PC-3 (cell line): ENCODE data around the gene CACNA1A. TPM values are rescaled to one million over a fixed set of nuclear protein-coding genes. Genes with fewer than 3 reads are reported as not detected.

Experiments used
- ATAC-seq: fragments of 200-7000 bp; cut with Tn5 transposase; 2 replicates; pipeline ENCODE4 v1.9.1; 2020; ENCODE audit warnings: mild to moderate bottlenecking, moderate library complexity
- BruUV-seq: library from RNA; stranded (reverse); fragments of 400-500 nt; replicated peaks from 2 replicates; lab custom pipeline; 2021; lab: Mats Ljungman, UMichigan
- CTCF ChIA-PET: fragments of 300-600 bp; sonication (Branson Sonifier 250); formaldehyde crosslinking; loops from one replicate; lab custom pipeline; 2022; ENCODE audit warnings: antibody characterized with exemption; lab: Charles Lee
- POLR2A ChIA-PET: fragments of 300-600 bp; sonication (Branson Sonifier 250); formaldehyde crosslinking; loops from one replicate; lab custom pipeline; 2022; ENCODE audit warnings: antibody characterized with exemption; ENCODE audit not compliant: unreplicated experiment; lab: Charles Lee
- DNase-seq: peaks from one replicate; pipeline ENCODE4 v3.0.0-alpha.2; 2015
- H2AFZ ChIP-seq: fragments of 300-600 bp; sonication (generic); 2 replicates; pipeline ENCODE4 v1.6.0; 2016; ENCODE audit warnings: antibody characterized with exemption, low read length
- H3F3A ChIP-seq: fragments of 300-600 bp; sonication (generic); one replicate; pipeline ENCODE4 v1.6.0; 2017; ENCODE audit warnings: antibody characterized with exemption, low read length, control low read depth, mild to moderate bottlenecking; ENCODE audit not compliant: unreplicated experiment
- H3K27ac ChIP-seq: fragments of 300-600 bp; sonication (generic); 2 replicates; pipeline ENCODE4 v1.5.1; 2016; ENCODE audit warnings: mild to moderate bottlenecking, low read length
- H3K27me3 ChIP-seq: fragments of 300-600 bp; sonication (generic); 2 replicates; pipeline ENCODE4 v1.6.1; 2016; ENCODE audit warnings: low read length, mixed read lengths
- H3K36me3 ChIP-seq: fragments of 300-600 bp; sonication (generic); 2 replicates; pipeline ENCODE4 v1.6.1; 2016; ENCODE audit warnings: low read depth, mixed run types, low read length, mixed read lengths
- H3K4me1 ChIP-seq: fragments of 300-600 bp; sonication (generic); 2 replicates; pipeline ENCODE4 v1.5.1; 2016; ENCODE audit warnings: low read length; ENCODE audit not compliant: insufficient read depth
- H3K4me2 ChIP-seq: fragments of 300-600 bp; sonication (generic); 2 replicates; pipeline ENCODE4 v1.6.0; 2016; ENCODE audit warnings: low read length
- H3K4me3 ChIP-seq: fragments of 300-600 bp; sonication (generic); 2 replicates; pipeline ENCODE4 v1.5.1; 2016; ENCODE audit warnings: mild to moderate bottlenecking, low read length, mixed read lengths
- H3K79me2 ChIP-seq: fragments of 300-600 bp; sonication (generic); 2 replicates; pipeline ENCODE4 v1.6.1; 2017; ENCODE audit warnings: low read length, mixed read lengths
- H3K9ac ChIP-seq: fragments of 300-600 bp; sonication (generic); 2 replicates; pipeline ENCODE4 v1.6.0; 2016; ENCODE audit warnings: mild to moderate bottlenecking, low read length
- H3K9me2 ChIP-seq: fragments of 300-600 bp; sonication (generic); replicated peaks from 2 replicates; pipeline ENCODE4 v1.6.1; 2016; ENCODE audit warnings: mixed run types, low read length, mixed read lengths
- H3K9me3 ChIP-seq: fragments of 300-600 bp; sonication (generic); 2 replicates; pipeline ENCODE4 v1.6.1; 2016; ENCODE audit warnings: low read length, mixed read lengths
- H4K20me1 ChIP-seq: fragments of 300-600 bp; sonication (generic); 2 replicates; pipeline ENCODE4 v1.6.1; 2016; ENCODE audit warnings: low read length, mixed read lengths
- CTCF ChIP-seq: fragments of 300-600 bp; sonication (generic); conservative IDR thresholded peaks from 2 replicates; pipeline ENCODE4 v1.5.1; 2017; ENCODE audit warnings: antibody characterized with exemption, low read depth, mild to moderate bottlenecking, low read length
- EZH2 ChIP-seq: fragments of 300-600 bp; sonication (generic); IDR thresholded peaks from one replicate; pipeline ENCODE4 v1.6.1; 2017; ENCODE audit warnings: antibody characterized with exemption, mild to moderate bottlenecking, low read length; ENCODE audit not compliant: unreplicated experiment
- EZH2phosphoT487 ChIP-seq: fragments of 300-600 bp; sonication (generic); IDR thresholded peaks from 2 replicates; pipeline ENCODE4 v1.6.1; 2018; ENCODE audit warnings: mild to moderate bottlenecking, antibody characterized with exemption, low read length, borderline replicate concordance
- intact Hi-C: fragments of 100-400 bp; cut with micrococcal nuclease; formaldehyde crosslinking; loops from 2 replicates; pipeline ENCODE4 v1.9.0; 2023
- total RNA-seq: library from RNA; depleted of rRNA; stranded (reverse); fragments of >200 nt; gene quantifications from 2 replicates; pipeline ENCODE4 v1.2.3, GENCODE V29; 2014

The CACNA1A gene
- total RNA-seq, 1 experiment from 2014 or later: 0.62 TPM

GRCh38 chr19:13165162-13165997 is 340.9 kb downstream of the CACNA1A start:
- TF ChIP-seq EZH2 (no peak), EZH2phosphoT487 (no peak), CTCF (no peak)
- BruUV-seq: TSS peak; percentile 8
- CTCF ChIA-PET: interaction anchor here (1.0 to 1.1 kb wide), 2 partner anchors 10 to 83 kb away, joined by 3 to 5 read pairs; no protein-coding TSS in a partner anchor
- Histone ChIP-seq H3F3A (peaks cover 11% of the 10 kb centered on the region), H3K27ac (peak overlapping the region; percentile 97), H3K4me3 (peak overlapping the region; percentile 51; the same call in 1 of the 2 replicates), H3K4me1 (peaks cover 89% of the 10 kb centered on the region), H4K20me1 (no peaks in the 10 kb centered on the region), H3K79me2 (peaks cover 31% of the 10 kb centered on the region), H3K4me2 (peak overlapping the region; percentile 82), H3K36me3 (no peaks in the 10 kb centered on the region), H2AFZ (0 out of 2 replicates have a peak overlapping the region, but pooled peaks have one; percentile 66), H3K9me3 (no peaks in the 10 kb centered on the region), H3K9me2 (no peaks in the 10 kb centered on the region), H3K9ac (peak overlapping the region; percentile 95), H3K27me3 (no peaks in the 10 kb centered on the region)
- DNase-seq: peak; percentile 75
- POLR2A ChIA-PET: interaction anchor here (0.6 to 1.0 kb wide), 2 partner anchors 10 to 78 kb away, joined by 4 to 6 read pairs; no protein-coding TSS in a partner anchor
- intact Hi-C loops: loop anchor here (10.0 kb wide), 1 partner anchor 669 kb away; no protein-coding TSS in a partner anchor
- ATAC-seq: no peak

DNA sequence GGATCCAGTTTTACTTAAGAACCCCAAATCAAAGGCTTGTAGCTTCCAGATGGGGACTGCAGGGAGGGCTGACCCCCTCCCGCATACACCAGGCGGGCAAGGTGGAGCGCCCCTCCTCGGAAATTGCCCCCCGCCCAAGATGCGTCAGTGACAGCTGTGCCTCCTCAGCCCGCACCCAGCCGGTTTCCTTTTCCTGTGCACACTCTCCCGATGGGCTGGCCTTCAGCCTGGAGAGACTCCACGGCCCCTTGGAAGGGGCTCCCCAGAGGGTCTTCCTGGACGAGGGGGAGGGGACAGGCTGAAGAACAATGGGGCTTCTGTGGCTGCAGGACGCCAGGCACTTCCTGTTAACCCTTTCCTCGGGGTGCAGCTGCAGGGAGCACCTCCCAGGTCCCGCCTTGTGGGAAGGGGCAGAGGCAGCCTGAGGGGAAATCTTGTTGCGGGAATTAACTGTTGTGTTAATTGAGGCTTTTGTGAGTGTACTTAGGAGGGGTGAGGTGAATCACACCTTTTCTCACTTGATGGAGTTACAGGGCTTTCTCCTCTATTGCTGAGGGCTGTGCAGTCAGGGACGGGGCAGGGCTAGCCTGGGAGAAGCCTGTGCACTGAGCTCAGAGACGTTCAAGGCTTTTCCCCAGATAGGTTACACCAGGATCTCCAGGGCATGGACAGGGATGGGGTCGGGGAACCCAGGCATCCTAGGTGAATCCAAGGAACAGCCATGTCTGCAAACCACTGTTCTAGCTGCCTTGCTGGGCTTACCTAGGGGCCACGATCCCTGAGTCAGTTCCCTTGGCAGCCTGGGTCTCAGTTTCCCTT is 341.7 kb downstream of the CACNA1A start:
- H3K27ac ChIP-seq: peak overlapping the region; percentile 97
- H3K4me2 ChIP-seq: peak overlapping the region; percentile 82
- peak; percentile 75 for DNase-seq
- H3K9me3 ChIP-seq: no peaks in the 10 kb centered on the region
- H3K79me2 ChIP-seq: peaks cover 31% of the 10 kb centered on the region
- H4K20me1 ChIP-seq: no peaks in the 10 kb centered on the region
- H3F3A ChIP-seq: peaks cover 11% of the 10 kb centered on the region
- ATAC-seq: peak; percentile 5
- TF ChIP-seq EZH2 (no peak), EZH2phosphoT487 (no peak), CTCF (no peak)
- H3K4me3 ChIP-seq: peak overlapping the region; percentile 51
- no peaks in the 10 kb centered on the region for H3K36me3 ChIP-seq
- peaks cover 81% of the 10 kb centered on the region for H3K4me1 ChIP-seq
- H2AFZ ChIP-seq: peak overlapping the region; percentile 66
- POLR2A ChIA-PET: interaction anchor here (0.6 to 1.1 kb wide), 4 partner anchors 9 to 79 kb away, joined by 3 to 6 read pairs (median 4); no protein-coding TSS in a partner anchor
- no TSS peak for BruUV-seq
- H3K27me3 ChIP-seq: no peaks in the 10 kb centered on the region
- H3K9me2 ChIP-seq: no peaks in the 10 kb centered on the region
- H3K9ac ChIP-seq: peak overlapping the region; percentile 95
- CTCF ChIA-PET: interaction anchor here (0.6 to 1.1 kb wide), 4 partner anchors 9 to 235 kb away, joined by 3 to 5 read pairs (median 4); no protein-coding TSS in a partner anchor
- intact Hi-C loops: loop anchor here (10.0 kb wide), 1 partner anchor 670 kb away; no protein-coding TSS in a partner anchor
